Stimulated activated CD4-positive, alpha-beta T cell treated with anti-CD3 and anti-CD28 coated beads, Interleukin-4, amount 100 ng/mL, for 24 hours (primary cell): ENCODE measurements around the gene ZNF462.

Experiments
- DNase-seq: peaks from one replicate; pipeline ENCODE4 v3.0.0-alpha.2; 2020

Gene ZNF462

DNA sequence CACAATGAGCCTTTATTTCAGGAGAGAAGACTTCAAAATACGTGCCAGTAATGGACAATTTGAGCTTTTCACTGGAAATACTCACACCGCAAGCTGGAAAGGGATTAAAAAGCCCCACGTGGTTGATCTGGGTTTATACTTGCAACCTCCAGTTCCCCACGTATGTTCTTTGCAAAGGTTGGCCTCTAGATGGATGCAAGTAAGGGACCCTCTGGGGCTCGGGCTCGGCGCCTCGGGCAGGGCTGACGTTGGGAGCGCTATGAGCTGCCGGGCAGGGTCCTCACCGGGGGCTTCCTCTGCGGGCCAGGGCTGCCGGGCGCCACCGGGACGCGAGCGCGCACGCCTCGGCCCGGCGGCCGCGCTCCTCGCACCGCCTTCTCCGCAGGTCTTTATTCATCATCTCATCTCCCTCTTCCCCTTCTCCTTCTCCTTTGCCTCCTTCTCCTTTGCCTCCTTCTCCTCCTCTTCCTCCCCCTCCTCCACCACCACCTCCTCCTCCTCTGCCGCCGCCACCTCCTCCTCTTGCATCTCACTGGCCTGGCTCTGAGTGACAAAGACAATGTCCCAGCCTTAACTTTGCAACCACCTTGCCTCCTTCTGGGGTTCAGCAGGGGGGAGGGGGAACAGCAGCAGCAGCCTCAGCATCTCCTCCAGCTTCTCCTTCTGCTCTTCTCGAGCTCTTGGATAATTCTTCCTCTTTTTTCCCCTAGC lies 701 bp upstream of the ZNF462 start:
- DNase-seq = no peak

DNA sequence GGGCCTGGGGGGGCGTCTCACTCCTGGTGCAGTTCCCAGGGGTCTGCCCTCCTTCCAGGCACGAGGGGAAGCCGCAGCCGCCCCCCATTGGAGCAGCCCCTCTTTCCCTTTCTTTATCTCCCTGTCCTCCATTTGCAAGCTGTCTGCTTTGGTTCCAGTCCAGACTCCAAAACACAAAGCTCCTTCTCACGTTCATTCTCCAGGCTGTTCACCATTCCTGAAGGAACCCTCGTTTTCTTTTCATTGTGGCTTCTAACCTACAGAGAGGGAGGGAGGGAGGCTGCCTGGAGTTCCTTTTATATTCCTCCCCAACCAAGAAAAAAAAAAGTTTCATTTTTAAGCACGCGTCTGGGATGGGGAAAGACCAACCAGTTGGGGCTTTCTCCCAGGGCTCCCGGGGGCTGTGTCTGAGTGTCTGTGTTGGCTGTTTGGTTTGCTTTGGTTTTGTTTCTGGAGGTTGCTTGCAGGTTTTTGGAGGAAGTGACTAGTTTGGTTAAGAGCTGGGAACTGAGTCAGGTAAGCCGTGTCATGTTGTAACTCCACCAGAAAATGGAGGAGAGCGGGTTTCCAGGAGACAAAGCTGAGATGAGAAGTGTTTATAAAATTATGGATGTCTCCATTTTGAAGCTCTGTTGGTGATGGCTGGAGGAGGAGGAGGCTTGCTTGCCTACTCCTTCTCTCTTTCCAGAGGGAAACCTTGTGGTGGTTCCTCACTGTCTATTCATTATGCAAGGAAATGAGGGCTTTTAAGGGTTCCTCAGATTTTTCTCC lies 1.6 kb downstream of the ZNF462 start:
- DNase-seq = no peak

DNA sequence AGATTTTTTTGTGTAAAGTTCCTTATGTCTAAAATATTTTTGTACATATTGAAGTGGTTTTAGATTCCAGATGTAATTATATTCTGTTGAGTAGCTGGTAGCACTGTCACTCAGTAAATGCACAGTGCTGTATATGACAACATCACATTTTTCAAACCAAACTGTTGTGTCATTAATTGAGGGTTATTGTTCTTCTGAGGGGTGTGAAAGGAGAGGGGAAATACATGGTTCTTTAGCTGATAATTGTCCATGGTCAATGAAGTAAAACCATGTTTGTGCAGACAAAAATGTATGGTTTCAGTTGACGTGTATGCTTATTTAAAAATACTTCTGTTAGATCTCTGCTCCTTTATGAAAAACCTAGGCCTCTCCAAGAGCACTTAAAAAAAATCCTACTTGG lies 3.3 kb downstream of the ZNF462 start:
- no peak for DNase-seq

DNA sequence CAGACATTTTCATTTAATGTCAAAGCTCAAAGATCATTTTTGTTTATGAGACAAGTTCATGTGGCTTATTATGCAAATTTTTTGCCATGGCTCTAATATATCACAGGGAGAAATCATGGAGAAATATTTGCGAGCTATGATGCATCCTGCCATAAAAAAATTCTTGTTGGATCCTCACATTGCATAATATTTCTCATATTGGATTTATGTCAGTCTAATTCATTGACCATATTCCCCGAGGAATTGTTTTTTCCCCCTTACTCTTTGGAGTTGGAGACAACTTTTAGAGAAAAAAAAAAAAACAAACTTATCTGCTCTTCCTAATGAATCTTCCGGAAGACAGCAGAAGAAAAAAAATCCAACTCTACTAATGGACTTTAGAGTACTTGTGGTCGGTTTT lies 4.3 kb downstream of the ZNF462 start:
- no peak for DNase-seq

DNA sequence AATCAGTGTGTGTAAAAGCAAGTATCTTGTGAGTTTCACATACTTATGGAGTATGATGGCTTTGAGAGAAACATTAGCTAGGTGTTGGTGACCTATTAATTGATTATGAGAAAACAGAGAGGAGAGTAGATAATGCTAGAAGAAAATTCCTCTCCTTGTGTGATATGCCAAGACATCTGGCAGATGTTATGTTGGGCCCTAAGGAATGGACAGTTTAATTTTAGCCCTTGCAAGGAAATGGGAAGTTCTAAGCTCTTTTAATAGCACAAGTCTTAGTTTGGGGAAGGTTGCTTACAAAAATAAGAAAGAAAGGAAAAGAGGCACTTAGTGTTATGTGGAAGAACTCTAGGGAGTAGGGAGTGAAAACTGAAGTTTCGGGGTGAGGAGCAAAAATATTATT lies 5.1 kb downstream of the ZNF462 start:
- DNase-seq = no peak

DNA sequence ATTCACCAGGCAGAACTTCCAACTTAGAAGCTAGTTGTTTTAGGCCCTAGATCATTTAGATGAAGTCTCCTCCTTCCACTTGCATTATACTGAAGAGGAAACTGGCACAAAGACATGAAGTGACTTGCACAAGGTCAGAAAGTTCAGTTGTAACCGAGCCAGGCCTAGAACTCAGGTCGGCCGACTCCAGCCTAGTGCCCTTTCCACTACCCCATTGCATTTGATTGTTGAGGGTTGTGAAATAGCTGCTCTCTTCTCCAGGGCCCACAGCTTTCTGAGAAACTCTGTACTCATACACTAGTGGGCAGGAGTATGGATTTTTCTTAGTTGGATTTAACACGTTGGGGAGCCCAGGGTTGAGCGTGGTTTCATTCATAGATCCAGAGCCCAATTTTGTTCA lies 5.6 kb downstream of the ZNF462 start:
- DNase-seq = no peak

DNA sequence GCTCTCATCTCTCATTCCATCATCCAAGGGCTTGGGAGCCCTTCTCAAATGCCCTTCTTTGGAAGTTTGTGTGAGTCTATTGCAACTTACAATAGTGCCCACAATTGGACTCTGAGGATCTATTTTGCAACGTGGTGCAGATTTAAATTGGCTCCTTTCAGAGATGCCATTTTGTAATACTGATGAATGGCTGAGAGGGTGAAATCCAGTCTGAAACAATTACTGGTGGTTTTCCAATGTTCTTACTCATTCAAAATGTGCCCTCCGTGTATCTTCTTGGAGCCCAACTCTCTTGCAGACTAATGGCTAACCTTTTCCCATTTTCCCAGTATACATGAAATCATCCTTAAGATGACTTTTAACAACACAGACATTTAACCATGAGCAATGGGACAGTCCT lies 6.1 kb downstream of the ZNF462 start:
- no peak for DNase-seq

DNA sequence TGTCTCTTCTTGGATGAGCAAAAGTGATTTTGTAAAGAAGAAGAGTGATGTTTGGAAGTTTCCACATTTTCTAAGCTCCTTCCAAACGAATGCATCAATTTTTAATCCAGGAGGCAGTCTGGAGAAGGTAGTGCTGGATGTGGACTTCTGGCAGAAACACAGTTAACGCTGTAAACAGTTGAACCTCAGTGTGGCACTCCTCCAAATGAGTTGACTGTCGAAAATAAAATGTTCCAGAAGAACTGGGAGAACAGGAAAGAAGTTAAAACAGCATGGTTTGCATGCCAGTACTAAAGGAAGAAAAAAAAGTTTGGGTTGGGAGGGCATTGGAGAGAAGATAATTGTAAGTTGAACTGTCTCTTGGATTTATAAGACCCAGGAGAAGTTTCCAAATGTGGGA lies 6.5 kb downstream of the ZNF462 start:
- DNase-seq = no peak

DNA sequence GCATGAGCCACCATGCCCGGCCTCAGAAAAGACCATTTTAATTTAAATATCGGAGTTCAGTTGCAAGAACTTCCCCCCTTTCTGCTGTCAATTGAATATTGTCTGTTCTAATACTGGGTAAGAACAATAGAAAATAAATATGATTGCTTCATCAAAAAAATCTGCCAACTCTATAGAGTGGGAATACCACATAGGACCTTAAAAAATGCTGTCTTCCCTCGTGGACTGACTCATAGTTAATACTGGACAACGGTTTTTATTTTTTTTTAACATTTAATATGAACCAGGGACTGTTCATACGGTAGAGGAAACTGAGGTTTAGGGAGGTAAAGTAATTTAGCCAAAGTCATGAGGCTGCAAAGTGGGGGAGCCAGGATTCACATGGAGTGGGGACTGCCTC lies 9.7 kb downstream of the ZNF462 start:
- no peak for DNase-seq

DNA sequence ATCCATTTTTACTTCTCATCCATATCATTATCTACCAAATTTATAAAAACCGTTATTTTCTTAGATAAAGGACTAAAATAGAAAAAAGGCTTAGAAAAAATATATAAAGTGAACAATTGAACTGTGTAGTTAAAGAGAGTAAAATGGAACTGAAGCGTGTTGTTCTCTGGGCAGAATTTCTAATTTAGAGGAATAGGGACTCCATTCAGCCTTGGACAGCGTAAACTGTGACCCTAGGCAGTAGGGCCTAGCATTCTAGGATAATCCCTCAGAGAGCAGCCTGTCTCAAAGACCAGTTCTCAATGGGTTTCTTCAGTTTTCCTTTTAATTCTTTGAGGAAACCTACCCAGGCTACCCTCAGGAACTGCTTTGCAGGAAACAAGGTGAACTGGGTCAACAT lies 11.1 kb downstream of the ZNF462 start:
- no peak for DNase-seq

DNA sequence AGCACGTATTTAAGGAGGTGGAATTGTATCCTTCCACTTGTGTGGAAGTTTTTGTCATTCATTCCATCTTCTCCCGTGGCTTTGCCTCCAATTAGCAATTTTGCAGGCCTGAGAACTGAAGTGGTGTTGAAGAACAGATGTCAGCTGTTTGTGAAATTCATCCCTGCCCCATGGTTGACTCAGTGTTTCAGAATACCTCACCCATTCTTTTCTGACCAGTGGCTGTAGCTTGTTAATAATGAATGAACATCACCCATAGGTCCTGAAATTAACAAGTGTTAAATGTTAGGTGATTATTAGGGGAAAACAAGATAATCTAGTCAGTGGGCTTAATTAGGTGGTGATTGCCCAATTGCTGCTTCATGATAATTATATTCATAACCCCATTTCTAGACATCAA lies 11.7 kb downstream of the ZNF462 start:
- DNase-seq = no peak

DNA sequence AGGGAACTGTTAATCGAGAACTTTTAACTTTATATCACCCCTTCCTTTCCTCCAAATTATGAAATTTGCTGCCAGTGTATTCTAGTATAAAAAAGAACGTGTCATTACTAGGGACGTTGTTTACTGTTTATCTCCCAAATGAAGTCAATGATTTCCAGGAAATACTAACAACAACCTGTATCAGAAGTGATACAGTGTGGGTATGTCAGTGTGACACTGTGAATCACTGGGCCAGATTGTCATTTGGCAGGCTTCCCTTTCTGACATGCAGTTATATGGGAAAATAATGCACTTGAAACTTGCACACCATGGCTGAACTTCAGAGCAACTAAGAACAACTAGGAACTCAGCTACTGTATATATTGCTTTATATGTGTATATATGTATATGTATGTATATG lies 12.6 kb downstream of the ZNF462 start:
- DNase-seq = no peak

DNA sequence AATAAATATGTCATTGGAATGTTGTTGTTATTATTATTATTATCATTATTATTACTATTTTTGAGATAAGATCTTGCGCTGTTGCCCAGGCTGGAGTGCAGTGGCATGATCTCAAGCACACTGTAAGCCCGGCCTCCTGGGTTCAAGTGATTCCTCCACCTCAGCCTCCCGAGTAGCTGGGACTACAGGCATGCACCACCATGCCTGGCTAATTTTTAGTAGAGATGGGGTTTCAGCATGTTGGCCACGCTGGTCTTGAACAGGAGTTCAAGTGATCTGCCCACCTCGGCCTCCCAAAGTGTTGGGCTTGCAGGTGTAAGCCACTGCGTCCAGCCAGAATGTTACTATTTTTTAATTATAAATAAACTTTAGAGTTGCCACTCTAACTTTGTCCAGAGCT lies 14.4 kb downstream of the ZNF462 start:
- DNase-seq = no peak

DNA sequence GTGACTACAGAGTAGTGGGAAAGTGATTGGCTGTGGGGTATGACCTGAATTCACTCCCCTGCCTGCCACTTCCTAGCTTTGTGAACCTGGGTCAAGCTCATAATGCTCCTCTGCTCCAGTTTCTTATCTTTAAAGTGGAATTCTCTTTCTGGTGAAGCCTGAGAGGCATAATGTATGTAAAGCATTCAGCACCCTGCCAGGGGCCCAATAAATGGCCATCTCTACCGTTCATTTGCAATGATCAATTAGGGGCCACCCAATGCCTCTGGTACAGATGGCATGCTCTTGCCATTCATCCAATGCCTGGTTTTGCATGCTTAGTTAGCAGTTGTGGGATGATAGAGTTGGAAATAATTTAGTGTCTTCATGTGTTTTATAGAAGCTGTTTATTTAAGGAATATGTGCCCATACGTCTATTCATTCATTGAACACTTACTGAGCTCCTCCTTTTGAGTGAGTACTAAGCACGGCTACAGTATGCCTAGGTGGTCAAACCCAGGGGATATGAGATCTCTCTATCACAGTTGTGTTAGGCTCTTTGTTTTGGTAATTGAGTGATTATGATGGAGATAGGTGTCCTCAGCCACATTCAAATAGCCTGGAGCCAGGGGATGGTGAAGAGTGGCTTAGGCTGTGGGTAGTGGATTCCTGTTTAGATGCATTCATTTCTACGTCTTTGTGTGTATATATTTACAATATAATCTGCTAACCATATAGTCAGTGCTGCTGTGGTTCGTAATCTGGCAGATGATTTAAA lies 15.3 kb downstream of the ZNF462 start:
- DNase-seq = no peak

DNA sequence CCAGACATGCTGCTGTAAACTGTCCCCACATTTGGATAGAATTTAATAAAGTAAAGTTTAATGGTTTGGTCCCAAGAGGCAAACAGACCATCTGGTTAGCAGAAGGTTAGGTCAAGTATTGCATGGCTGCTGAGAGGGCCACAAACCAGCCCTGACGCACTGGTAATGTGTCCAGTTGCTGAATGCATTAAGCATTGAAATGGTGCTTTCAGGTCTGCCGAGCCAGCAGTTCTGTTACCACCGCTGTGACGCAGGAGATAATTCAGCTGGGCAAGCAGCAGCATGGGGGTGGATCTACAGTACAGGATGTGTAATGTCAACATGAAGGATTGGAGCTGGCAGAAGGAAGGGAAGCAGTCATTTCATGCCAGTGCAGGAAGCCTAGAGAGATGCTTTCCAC lies 16.0 kb downstream of the ZNF462 start:
- DNase-seq = no peak

DNA sequence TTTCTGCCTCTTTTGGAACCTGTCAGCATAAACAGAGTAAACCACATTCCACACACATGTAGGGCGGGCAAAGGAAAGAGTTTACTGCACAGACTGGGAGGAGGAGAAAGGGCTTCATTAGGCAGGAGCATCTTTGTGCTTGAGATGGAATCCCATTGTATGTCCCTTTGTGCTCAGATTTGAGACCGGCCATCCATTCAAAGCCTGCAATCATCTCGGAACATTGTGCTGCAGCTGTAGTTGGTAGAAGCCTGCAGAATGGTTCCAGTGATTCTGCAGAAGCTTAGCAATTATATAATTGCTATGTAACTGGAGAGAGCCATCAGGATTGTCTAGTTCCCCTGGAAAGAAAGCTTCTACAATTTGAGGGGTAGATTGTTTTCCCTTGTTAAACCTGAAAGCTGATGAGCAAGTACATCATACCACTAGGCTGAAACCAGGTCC lies 16.5 kb downstream of the ZNF462 start:
- no peak for DNase-seq

DNA sequence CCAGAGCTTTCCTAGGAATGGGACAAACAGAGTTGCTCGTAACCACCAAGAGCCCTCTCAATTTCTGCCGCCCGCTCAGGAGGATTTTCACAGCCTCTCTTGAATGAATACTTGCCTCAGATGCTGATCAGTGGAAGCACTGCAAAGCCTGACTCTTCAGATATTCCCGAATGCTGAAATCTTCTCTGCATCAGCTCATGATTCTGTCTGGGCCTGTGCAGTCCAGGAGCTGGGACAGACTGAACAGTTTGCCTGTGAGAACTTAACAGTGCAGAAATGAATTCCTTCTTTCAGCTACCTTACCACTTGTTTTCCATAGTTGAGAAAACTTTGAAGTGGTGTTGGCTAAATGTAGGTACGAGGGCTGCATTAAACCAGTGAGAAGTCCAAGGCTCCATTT lies 17.1 kb downstream of the ZNF462 start:
- no peak for DNase-seq

DNA sequence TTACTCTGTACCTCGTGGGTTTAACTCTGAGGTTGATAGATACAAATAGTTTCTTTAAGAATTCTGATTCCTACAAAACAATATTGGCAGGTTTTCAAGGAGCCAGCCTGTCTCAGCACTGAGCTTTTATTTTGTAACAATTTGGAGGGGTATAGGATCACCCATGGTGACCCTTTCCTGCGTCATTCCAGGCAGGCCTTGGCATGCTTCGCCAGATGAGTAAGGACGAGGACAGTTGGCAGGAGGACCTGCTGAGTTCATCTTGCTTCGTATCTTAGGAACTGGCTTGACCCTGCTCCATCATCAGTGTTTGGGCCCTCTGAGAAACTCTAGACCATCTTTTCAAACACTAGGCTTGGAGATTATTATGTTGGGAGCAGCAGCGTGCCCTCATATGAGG lies 17.9 kb downstream of the ZNF462 start:
- no peak for DNase-seq

DNA sequence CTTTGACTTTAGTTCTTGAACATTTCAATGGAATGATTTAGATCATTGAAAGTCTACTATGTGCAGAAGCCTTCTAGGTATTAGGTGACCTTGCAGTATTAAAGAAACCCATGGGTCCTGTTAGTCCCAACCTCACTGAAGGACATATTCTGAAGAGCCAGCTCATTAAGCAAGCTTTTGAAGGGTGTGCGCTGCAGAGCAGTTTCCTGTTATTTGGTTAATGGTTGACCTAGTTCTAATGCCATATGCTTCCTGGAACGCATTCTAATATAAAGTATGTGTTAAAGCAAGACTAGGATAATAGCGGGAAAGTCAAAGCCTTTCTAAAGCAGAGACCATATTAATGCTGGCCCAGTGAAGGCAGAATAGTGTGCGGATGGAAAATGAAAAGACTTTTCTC lies 20.1 kb downstream of the ZNF462 start:
- DNase-seq = no peak

DNA sequence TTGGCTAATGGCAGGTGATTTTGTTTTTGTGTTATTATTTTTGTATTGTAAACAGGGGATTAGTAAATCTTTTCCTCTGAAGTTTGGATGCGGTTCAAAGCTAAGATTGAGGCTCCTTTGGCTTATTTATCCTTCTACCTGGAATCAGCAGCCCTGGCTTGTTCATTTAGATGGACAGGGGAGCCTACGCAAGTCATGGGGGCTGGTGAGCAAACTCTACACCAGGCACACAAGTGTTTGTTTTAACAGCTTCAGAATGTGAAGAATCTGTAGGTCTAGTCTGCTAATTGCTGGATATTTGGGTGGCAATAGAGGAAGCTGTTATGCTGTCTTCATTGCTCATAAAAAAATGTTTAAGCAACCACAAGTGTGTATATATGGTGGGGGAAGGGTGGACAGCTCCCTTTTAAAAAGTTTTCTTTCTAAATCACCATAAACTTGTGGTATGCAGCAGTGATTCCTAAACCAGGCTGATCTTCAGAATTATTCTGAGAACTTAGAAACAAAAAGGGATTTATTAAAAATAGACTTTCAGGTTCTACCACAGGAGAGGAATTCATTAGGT lies 20.7 kb downstream of the ZNF462 start:
- no peak for DNase-seq

DNA sequence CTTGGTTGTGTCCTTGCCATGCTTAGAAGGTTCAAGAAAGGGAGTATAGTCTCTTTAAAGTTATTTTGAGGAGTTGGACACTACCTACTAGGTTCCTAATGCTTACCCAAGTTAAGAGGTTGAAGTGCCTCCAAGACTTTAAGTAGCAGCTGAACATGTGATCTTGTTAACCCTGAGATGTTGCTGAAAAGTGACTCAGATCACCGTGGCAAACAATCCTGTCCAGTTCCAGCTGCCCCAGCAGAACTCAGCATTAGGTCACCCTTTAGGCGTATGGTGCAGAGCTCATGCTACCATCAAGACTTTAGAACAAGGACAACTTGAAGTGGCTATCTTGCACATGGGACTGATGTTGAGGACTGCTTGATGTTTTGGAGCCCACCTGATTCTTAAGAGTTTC lies 22.5 kb downstream of the ZNF462 start:
- DNase-seq = no peak

DNA sequence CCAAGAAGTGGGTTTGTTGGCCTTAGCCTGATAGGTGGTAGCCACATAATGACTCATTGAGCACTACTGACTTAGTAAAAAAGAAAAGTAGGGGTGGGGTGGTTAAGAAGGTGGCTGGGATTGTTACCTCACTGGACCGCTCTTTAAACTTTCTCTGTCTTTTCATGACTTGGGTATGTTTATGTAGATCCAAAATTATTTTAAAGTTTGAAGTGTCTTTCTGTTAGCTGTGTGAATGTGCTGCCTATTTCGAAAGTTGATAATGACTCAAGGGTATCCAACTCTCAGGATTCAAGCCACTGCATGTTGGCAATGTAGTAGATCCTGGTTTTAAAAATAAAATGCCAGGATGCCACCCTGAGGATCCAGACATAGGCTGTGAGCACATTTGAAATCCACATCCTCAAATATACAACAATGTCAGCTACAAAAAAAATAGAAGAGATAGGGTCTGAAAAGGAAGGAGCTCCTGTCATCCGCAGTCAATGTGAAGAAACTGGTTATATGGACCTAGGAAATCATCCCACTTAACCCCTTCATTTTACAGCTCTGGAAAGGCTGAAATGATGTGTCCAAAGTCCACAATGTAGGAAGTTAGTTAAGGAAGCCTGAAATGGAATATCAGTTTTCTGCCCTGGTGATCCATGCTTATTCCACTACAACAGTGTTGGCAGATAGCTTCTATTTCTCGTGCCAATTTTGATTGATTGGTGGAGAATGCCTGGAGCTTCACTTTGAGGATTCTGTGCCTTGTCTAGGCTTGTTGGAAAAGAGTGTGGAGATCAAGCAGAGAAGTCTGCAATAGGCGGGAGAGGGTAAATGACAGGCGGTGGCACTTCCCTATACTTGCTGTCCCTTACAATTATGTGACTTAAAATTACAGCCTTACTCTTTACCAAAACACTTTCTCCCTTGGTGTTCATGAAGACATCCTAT lies 23.4 kb downstream of the ZNF462 start:
- no peak for DNase-seq

DNA sequence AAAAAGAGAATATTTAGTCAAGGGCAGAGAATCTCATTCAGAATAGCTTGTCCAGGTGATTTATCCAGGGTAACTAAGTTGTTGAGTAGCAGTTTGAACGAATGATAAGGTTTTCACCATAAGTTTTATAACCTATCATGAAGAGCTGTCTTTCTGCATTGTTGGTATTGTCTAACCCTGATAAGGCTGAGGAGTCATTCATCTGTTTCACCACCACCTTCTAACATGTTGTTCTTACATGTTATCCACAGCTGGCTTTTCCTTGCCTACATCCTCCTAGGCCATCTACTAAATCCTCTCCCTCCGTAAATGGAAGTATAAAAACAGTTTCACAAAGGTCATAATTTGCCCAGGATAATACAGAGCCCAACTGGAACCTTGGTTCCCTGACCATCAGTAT lies 24.1 kb downstream of the ZNF462 start:
- no peak for DNase-seq
